ENCODE data around the gene TMEM191C.
"Not testable (repeated sequence)": the region's sequence is repeated elsewhere in the genome, so short reads cannot be mapped to it uniquely, and the experiment has no call there.

The TMEM191C gene

GRCh38 chr22:21467337-21468193 is at the start of gene TMEM191C:
TSS of gene TMEM191C (plus strand) at chr22:21467387. CDS start at chr22:21467460, 73 bp downstream.
- not testable (repeated sequence) for H3K27me3 ChIP-seq (ENCODE audit: insufficient read depth, insufficient read length); H3K36me3 ChIP-seq (ENCODE audit: insufficient read depth, insufficient read length, low read length); H3K4me3 ChIP-seq (ENCODE audit: insufficient read length, low read depth); H3K4me1 ChIP-seq (ENCODE audit: insufficient read depth, insufficient read length); DNase-seq (ENCODE audit: low read depth, low spot score); H3K9ac ChIP-seq (ENCODE audit: insufficient read length, low read depth); H3K9me3 ChIP-seq (ENCODE audit: insufficient read depth, low read length)

GRCh38 chr22:21417853-21418252 is 49.3 kb upstream of the TMEM191C start:
- not testable (repeated sequence) for H3K4me1 ChIP-seq (ENCODE audit: insufficient read depth, insufficient read length); H3K9ac ChIP-seq (ENCODE audit: insufficient read length, low read depth); H3K27me3 ChIP-seq (ENCODE audit: insufficient read depth, insufficient read length); H3K9me3 ChIP-seq (ENCODE audit: insufficient read depth, low read length); H3K36me3 ChIP-seq (ENCODE audit: insufficient read depth, insufficient read length, low read length); H3K4me3 ChIP-seq (ENCODE audit: insufficient read length, low read depth); DNase-seq (ENCODE audit: low read depth, low spot score)

GRCh38 chr22:21418974-21419638 is 48.1 kb upstream of the TMEM191C start:
- not testable (repeated sequence) for H3K36me3 ChIP-seq (ENCODE audit: insufficient read depth, insufficient read length, low read length); DNase-seq (ENCODE audit: low read depth, low spot score); H3K9ac ChIP-seq (ENCODE audit: insufficient read length, low read depth); H3K9me3 ChIP-seq (ENCODE audit: insufficient read depth, low read length); H3K27me3 ChIP-seq (ENCODE audit: insufficient read depth, insufficient read length); H3K4me1 ChIP-seq (ENCODE audit: insufficient read depth, insufficient read length); H3K4me3 ChIP-seq (ENCODE audit: insufficient read length, low read depth)

- H3K27me3 ChIP-seq (ENCODE audit: insufficient read depth, insufficient read length); H3K9me3 ChIP-seq (ENCODE audit: insufficient read depth, low read length); H3K4me3 ChIP-seq (ENCODE audit: insufficient read length, low read depth); H3K9ac ChIP-seq (ENCODE audit: insufficient read length, low read depth); DNase-seq (ENCODE audit: low read depth, low spot score); H3K36me3 ChIP-seq (ENCODE audit: insufficient read depth, insufficient read length, low read length); H3K4me1 ChIP-seq (ENCODE audit: insufficient read depth, insufficient read length): not testable (repeated sequence)
Observed at GRCh38 chr22:21420180-21420763, 46.9 kb upstream of the TMEM191C start.

- not testable (repeated sequence) for DNase-seq (ENCODE audit: low read depth, low spot score); H3K4me3 ChIP-seq (ENCODE audit: insufficient read length, low read depth); H3K27me3 ChIP-seq (ENCODE audit: insufficient read depth, insufficient read length); H3K9me3 ChIP-seq (ENCODE audit: insufficient read depth, low read length); H3K4me1 ChIP-seq (ENCODE audit: insufficient read depth, insufficient read length); H3K9ac ChIP-seq (ENCODE audit: insufficient read length, low read depth); H3K36me3 ChIP-seq (ENCODE audit: insufficient read depth, insufficient read length, low read length)
Observed at GRCh38 chr22:21424084-21424709, 43.0 kb upstream of the TMEM191C start.

- H3K27me3 ChIP-seq (ENCODE audit: insufficient read depth, insufficient read length); H3K36me3 ChIP-seq (ENCODE audit: insufficient read depth, insufficient read length, low read length); H3K9me3 ChIP-seq (ENCODE audit: insufficient read depth, low read length); H3K4me1 ChIP-seq (ENCODE audit: insufficient read depth, insufficient read length); H3K4me3 ChIP-seq (ENCODE audit: insufficient read length, low read depth); H3K9ac ChIP-seq (ENCODE audit: insufficient read length, low read depth); DNase-seq (ENCODE audit: low read depth, low spot score): not testable (repeated sequence)
Observed at GRCh38 chr22:21434378-21435233, 32.6 kb upstream of the TMEM191C start.

- not testable (repeated sequence) for H3K9me3 ChIP-seq (ENCODE audit: insufficient read depth, low read length); H3K4me3 ChIP-seq (ENCODE audit: insufficient read length, low read depth); H3K36me3 ChIP-seq (ENCODE audit: insufficient read depth, insufficient read length, low read length); H3K4me1 ChIP-seq (ENCODE audit: insufficient read depth, insufficient read length); H3K27me3 ChIP-seq (ENCODE audit: insufficient read depth, insufficient read length); H3K9ac ChIP-seq (ENCODE audit: insufficient read length, low read depth); DNase-seq (ENCODE audit: low read depth, low spot score)
Observed at GRCh38 chr22:21435998-21436810, 31.0 kb upstream of the TMEM191C start.

GRCh38 chr22:21438013-21438412 is 29.2 kb upstream of the TMEM191C start:
- H3K27me3 ChIP-seq (ENCODE audit: insufficient read depth, insufficient read length); H3K9me3 ChIP-seq (ENCODE audit: insufficient read depth, low read length); DNase-seq (ENCODE audit: low read depth, low spot score); H3K9ac ChIP-seq (ENCODE audit: insufficient read length, low read depth); H3K36me3 ChIP-seq (ENCODE audit: insufficient read depth, insufficient read length, low read length); H3K4me3 ChIP-seq (ENCODE audit: insufficient read length, low read depth); H3K4me1 ChIP-seq (ENCODE audit: insufficient read depth, insufficient read length): not testable (repeated sequence)

GRCh38 chr22:21440018-21440636 is 27.1 kb upstream of the TMEM191C start:
- H3K27me3 ChIP-seq (ENCODE audit: insufficient read depth, insufficient read length); H3K4me3 ChIP-seq (ENCODE audit: insufficient read length, low read depth); H3K9me3 ChIP-seq (ENCODE audit: insufficient read depth, low read length); H3K9ac ChIP-seq (ENCODE audit: insufficient read length, low read depth); H3K4me1 ChIP-seq (ENCODE audit: insufficient read depth, insufficient read length); DNase-seq (ENCODE audit: low read depth, low spot score): not testable (repeated sequence)
- peaks cover 18% of the 10 kb centered on the region for H3K36me3 ChIP-seq (ENCODE audit: insufficient read depth, insufficient read length, low read length)

- DNase-seq (ENCODE audit: low read depth, low spot score); H3K9me3 ChIP-seq (ENCODE audit: insufficient read depth, low read length); H3K4me3 ChIP-seq (ENCODE audit: insufficient read length, low read depth); H3K9ac ChIP-seq (ENCODE audit: insufficient read length, low read depth); H3K4me1 ChIP-seq (ENCODE audit: insufficient read depth, insufficient read length); H3K27me3 ChIP-seq (ENCODE audit: insufficient read depth, insufficient read length): not testable (repeated sequence)
- peaks cover 24% of the 10 kb centered on the region for H3K36me3 ChIP-seq (ENCODE audit: insufficient read depth, insufficient read length, low read length)
Observed at GRCh38 chr22:21440676-21441075, 26.5 kb upstream of the TMEM191C start.
